ENCODE measurements around the gene LOXHD1. TPM values are rescaled to one million over a fixed set of nuclear protein-coding genes. Genes with fewer than 3 reads are reported as not detected.

Gene LOXHD1
- total RNA-seq, 2 donors from 2014 or later, result 0.27 to 5.5 TPM

DNA sequence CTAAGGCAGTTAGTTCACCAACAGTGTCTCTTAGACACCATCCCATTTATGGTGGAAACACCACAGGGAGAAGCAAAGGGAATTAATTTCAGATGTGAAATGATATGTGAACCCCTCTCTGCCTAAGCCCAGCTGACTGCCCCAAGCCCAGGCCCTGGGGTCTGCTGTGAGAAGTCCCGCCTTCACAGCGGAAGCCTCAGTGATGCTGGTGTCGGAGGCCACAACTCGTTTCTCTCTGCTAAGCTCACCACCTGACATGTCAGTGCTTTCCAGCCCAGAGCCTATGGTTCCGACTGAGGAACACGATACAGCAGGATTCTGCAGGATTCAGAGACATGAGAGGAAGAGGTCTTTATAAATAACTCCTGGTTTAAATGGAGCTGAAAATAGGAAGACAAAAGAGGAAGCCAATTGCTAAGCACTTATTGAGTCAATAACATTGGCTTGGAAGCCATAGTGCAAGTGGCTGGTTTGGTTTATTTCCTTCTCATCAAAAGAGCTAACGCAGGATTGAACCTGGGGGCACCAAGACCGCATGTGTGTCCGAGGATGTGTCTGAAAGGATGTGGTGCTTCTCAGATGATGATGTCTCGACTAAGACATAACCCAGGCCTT lies 21.9 kb upstream of the LOXHD1 start:
- H3K9me3 ChIP-seq, result no peaks in the 10 kb centered on the region
- ATAC-seq (ENCODE audit: insufficient number of reproducible peaks, low FRiP score, low read depth) (no peak), DNase-seq (ENCODE audit: low spot score) (no peak)
- H3K27ac ChIP-seq, result no peak overlapping the region
- no peak overlapping the region for H3K4me3 ChIP-seq
- H3K27me3 ChIP-seq (replicated peaks; ENCODE audit: insufficient read depth), result no peaks in the 10 kb centered on the region
- H3K4me1 ChIP-seq (ENCODE audit: control insufficient read depth in 1 of 2, low read depth in 2 of 2), result no peaks in the 10 kb centered on the region
- TF ChIP-seq, protein P1, sequence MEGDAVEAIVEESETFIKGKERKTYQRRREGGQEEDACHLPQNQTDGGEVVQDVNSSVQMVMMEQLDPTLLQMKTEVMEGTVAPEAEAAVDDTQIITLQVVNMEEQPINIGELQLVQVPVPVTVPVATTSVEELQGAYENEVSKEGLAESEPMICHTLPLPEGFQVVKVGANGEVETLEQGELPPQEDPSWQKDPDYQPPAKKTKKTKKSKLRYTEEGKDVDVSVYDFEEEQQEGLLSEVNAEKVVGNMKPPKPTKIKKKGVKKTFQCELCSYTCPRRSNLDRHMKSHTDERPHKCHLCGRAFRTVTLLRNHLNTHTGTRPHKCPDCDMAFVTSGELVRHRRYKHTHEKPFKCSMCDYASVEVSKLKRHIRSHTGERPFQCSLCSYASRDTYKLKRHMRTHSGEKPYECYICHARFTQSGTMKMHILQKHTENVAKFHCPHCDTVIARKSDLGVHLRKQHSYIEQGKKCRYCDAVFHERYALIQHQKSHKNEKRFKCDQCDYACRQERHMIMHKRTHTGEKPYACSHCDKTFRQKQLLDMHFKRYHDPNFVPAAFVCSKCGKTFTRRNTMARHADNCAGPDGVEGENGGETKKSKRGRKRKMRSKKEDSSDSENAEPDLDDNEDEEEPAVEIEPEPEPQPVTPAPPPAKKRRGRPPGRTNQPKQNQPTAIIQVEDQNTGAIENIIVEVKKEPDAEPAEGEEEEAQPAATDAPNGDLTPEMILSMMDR (IDR thresholded peaks at IDR 0.05), result no peak
- H3K36me3 ChIP-seq, result no peaks in the 10 kb centered on the region

DNA sequence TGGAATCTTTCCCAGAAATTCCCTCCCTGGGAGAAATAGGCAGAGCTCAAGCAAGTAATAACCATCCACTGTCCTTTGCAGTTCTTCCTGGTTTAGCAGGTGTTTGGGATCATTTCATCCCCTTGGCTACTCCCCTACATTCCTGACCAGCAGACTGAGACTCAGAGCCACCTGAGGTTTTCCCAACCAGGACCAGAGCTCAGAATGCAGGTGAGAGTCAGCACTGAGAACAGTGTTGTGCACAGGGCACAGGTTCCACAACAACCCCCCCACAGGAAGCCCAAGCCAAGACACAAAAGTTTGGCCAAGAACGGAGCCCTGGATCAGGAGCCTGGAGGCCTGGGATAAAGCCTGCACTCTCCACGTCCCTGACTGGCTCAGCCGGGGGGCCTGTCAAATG lies 21.0 kb upstream of the LOXHD1 start:
- no peaks in the 10 kb centered on the region for H3K9me3 ChIP-seq
- DNase-seq (ENCODE audit: low spot score) (no peak), ATAC-seq (ENCODE audit: insufficient number of reproducible peaks, low FRiP score, low read depth) (no peak)
- no peaks in the 10 kb centered on the region for H3K4me1 ChIP-seq (ENCODE audit: control insufficient read depth in 1 of 2, low read depth in 2 of 2)
- no peak overlapping the region for H3K4me3 ChIP-seq
- H3K27me3 ChIP-seq (replicated peaks; ENCODE audit: insufficient read depth), result no peaks in the 10 kb centered on the region
- TF ChIP-seq, protein P1 (IDR thresholded peaks at IDR 0.05), result no peak
- H3K36me3 ChIP-seq, result no peaks in the 10 kb centered on the region
- no peak overlapping the region for H3K27ac ChIP-seq

DNA sequence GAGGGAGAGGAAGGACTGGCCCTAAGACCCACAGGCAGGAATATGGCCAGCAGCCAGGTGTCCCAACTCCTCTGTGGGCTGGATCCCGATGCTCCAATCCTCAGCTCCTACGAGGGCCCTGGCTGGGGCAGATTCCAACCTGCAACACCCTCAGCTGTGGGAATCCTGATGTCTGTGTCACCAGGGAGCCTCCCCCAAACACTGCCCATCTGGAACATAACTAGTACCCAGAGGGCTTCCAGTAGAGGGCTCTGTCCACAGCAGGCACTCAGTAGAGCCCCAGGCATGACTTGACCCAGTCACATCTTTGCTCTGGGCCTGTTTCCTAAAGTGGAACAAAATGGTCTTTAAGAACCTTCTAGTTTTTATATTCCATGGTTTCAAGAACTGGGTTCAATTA lies 20.6 kb upstream of the LOXHD1 start:
- TF ChIP-seq, protein P1 (IDR thresholded peaks at IDR 0.05), result no peak
- Histone ChIP-seq H3K36me3 (no peaks in the 10 kb centered on the region), H3K4me1 (ENCODE audit: control insufficient read depth in 1 of 2, low read depth in 2 of 2) (no peaks in the 10 kb centered on the region), H3K4me3 (no peak overlapping the region), H3K27ac (no peak overlapping the region), H3K27me3 (replicated peaks; ENCODE audit: insufficient read depth) (no peaks in the 10 kb centered on the region), H3K9me3 (no peaks in the 10 kb centered on the region)
- DNase-seq (ENCODE audit: low spot score) (no peak), ATAC-seq (ENCODE audit: insufficient number of reproducible peaks, low FRiP score, low read depth) (no peak)

DNA sequence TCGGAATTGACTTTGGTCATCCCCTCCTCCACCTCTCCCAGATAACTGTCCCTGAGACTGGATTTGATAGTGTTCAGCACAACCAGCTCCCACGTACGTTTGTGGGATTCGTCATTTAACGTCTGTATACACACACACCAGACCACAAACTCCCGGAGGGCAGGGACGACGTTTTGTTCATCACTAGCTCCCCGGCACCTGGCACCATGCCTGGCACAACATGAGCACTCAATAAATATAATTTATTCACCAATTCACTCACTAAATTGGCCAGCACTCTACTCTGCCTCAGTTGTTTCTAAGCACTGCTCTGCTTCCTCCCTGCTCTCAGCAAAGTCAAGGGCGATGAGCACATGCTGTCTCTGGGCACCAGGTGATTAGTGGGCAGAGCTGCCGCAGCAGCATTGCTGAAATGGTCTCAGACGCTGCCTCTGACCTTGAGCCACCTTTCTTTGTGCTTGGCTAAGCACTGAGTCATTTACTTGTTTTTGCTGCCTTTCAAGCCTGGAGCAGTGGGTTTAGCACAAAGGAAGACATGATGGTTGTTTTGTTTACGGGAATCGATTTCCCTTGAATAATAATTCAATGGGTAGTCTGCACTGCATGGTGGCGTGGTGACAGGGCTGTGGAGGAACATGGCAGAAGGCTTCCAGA lies 19.3 kb upstream of the LOXHD1 start:
- no peak for DNase-seq (ENCODE audit: low spot score)
- Histone ChIP-seq H3K36me3 (no peaks in the 10 kb centered on the region), H3K9me3 (no peaks in the 10 kb centered on the region), H3K4me1 (ENCODE audit: control insufficient read depth in 1 of 2, low read depth in 2 of 2) (no peaks in the 10 kb centered on the region), H3K27ac (no peak overlapping the region), H3K4me3 (no peak overlapping the region), H3K27me3 (replicated peaks; ENCODE audit: insufficient read depth) (no peaks in the 10 kb centered on the region)
- no peak for ATAC-seq (ENCODE audit: insufficient number of reproducible peaks, low FRiP score, low read depth)
- TF ChIP-seq, protein P1 (IDR thresholded peaks at IDR 0.05), result no peak

DNA sequence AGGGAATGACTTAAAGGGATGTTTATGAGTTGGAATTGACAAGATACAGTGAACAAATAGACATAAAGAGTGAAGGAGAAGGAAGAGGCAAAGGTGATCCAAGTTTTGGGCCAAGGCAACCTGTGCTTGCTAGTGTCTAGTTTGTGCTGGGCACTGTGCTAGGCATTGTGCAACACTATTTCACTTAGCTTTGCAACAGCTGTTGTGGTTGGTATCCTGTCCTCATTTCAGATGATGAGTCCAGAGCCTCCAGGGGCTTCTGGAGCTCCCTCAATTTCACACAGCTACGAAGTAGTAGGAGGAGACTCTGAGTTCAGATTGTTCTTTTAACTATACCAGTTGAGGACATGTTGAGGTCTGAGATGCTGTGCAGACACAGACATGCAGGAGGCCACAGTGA lies 18.1 kb upstream of the LOXHD1 start:
- no peaks in the 10 kb centered on the region for H3K36me3 ChIP-seq
- H3K4me1 ChIP-seq (ENCODE audit: control insufficient read depth in 1 of 2, low read depth in 2 of 2), result no peaks in the 10 kb centered on the region
- TF ChIP-seq, protein P1 (IDR thresholded peaks at IDR 0.05), result no peak
- no peaks in the 10 kb centered on the region for H3K27me3 ChIP-seq (replicated peaks; ENCODE audit: insufficient read depth)
- DNase-seq (ENCODE audit: low spot score), result no peak
- H3K27ac ChIP-seq, result no peak overlapping the region
- no peak overlapping the region for H3K4me3 ChIP-seq
- ATAC-seq (ENCODE audit: insufficient number of reproducible peaks, low FRiP score, low read depth), result no peak
- no peaks in the 10 kb centered on the region for H3K9me3 ChIP-seq
